BLaER1 treated with 17β-estradiol and CSF1 and Interleukin-3, amounts not matched to agents 10 nM and 100 nM (cell line): ENCODE measurements around the gene TRPM3.

ENCODE experiments used
- H3K27ac ChIP-seq, 11 experiments: shearing (Covaris generic); formaldehyde crosslinking; 2 replicates each; pipeline ENCODE4 v1.8.1; 2022
- H3K27me3 ChIP-seq, 11 experiments: shearing (Covaris generic); formaldehyde crosslinking; 2 replicates each; pipeline ENCODE4 v1.8.1; 2022
- H3K36me3 ChIP-seq, 11 experiments: shearing (Covaris generic); formaldehyde crosslinking; 2 replicates each; pipeline ENCODE4 v1.8.1; 2022
- H3K4me1 ChIP-seq, 10 experiments: shearing (Covaris generic); formaldehyde crosslinking; 2 replicates each; pipeline ENCODE4 v1.8.1; 2022
- H3K4me2 ChIP-seq, 11 experiments: shearing (Covaris generic); formaldehyde crosslinking; 2 replicates each; pipeline ENCODE4 v1.8.1; 2022
- H3K4me3 ChIP-seq, 10 experiments: shearing (Covaris generic); formaldehyde crosslinking; 2 replicates each; pipeline ENCODE4 v1.8.1; 2022
- H3K9ac ChIP-seq, 11 experiments: shearing (Covaris generic); formaldehyde crosslinking; 2 replicates each; pipeline ENCODE4 v1.8.1; 2022
- H3K9me3 ChIP-seq, 11 experiments: shearing (Covaris generic); formaldehyde crosslinking; replicated peaks in 1 of 11; 2 replicates each; pipeline ENCODE4 v1.8.1; 2022
- H4K20me1 ChIP-seq, 11 experiments: shearing (Covaris generic); formaldehyde crosslinking; 2 replicates each; pipeline ENCODE4 v1.8.1; 2022
- Cebpa-rat ChIP-seq, 11 experiments: shearing (Covaris generic); IDR thresholded peaks; 2 replicates each; pipeline ENCODE4 v1.8.1; 2022

TRPM3 gene

DNA sequence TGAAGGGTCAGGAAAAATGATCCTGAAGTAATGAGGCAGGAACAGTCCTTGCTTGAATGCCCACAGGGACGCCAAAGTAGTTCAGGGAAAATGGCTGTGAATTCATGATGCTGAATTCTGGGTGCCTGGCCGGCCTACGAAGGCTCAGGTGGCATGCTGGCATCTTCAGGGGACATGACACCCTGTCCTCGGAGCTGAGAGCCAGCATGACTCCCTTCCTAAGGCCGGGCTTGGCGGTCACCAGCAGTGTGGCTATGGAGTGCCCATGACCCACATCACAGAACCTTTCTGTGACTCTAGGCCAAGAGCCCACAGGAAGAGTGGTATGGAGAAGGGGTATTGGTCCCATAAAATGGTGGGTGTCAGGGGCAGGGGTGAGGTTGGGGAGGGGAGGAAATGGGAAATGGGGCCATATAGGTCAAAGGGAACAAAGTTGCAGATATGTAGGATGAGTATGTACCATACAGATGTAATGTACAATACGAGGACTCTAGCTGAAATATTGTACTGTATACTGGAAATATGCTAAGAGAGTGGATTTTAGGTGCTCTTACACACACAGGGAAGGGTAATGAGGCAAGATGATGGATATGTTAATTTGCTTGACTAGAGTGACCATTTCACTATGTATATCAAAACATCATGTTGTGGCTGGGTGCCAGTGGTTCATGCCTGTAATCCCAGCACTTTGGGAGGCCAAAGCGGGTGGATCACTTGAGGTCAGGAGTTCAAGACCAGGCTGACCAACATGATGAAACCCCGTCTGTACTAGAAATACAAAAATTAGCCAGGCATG lies 504.2 kb downstream of the TRPM3 start:
- no peak for TF ChIP-seq Cebpa-rat (IDR thresholded peaks at IDR 0.05)

DNA sequence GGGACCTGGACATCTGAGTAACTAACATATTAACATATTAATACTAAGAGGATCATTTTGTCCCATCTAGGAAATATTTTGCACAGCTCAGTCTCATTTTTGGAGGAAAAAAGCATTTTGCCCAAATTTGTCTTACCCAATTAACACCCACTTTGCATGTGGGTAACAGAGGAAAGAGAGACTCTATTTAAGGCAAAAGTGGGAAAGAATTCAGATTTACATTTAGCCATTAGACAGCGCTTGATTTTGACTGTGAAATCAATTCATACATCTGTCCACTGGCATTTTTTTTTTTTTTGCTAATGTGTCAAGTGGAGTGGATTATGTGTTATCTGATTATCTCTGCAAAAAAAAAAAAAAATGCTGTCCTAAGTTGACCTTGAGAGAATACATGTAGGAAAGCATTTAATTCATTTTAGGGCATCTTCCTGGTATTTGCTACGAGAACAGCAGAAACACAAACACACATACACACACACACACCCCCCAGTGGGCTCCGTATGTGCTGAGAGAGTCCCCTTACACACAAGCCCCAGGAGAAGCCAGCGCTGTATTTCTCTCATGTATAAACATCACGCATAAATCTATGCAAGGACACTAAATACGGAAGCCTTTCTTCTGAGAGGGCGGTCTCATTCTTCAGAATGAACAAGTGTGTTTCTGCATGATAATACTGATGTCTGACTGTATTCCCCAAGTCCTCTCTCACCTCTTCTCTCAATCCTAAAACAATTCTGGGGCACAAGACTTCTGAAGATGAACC lies 505.0 kb downstream of the TRPM3 start:
- Histone ChIP-seq H3K9ac (no peak overlapping the region), H3K27me3 (no peaks in the 10 kb centered on the region), H3K4me2 (no peak overlapping the region), H3K27ac (no peak overlapping the region), H3K4me3 (no peak overlapping the region), H3K36me3 (no peaks in the 10 kb centered on the region), H3K9me3 (peaks cover 0 to 3% (median 0%) of the 10 kb centered on the region in 11 experiments; a peak in 4 of 22 replicates), H4K20me1 (no peaks in the 10 kb centered on the region), H3K4me1 (peaks cover 6 to 10% (median 8%) of the 10 kb centered on the region in 10 experiments; a peak in 17 of 20 replicates)
- TF ChIP-seq Cebpa-rat (IDR thresholded peaks at IDR 0.05): no peak

More for the DNA sequence above, 504.2 kb downstream of the TRPM3 start:
- Histone ChIP-seq H3K36me3 (no peaks in the 10 kb centered on the region), H3K9me3 (peaks cover 0 to under 1% (median 0%) of the 10 kb centered on the region in 11 experiments; a peak in 1 of 22 replicates), H3K4me1 (peaks cover 6 to 10% (median 8%) of the 10 kb centered on the region in 10 experiments; a peak in 17 of 20 replicates), H3K27ac (no peak overlapping the region), H3K27me3 (no peaks in the 10 kb centered on the region), H4K20me1 (no peaks in the 10 kb centered on the region), H3K4me2 (no peak overlapping the region), H3K9ac (no peak overlapping the region), H3K4me3 (no peak overlapping the region)

DNA sequence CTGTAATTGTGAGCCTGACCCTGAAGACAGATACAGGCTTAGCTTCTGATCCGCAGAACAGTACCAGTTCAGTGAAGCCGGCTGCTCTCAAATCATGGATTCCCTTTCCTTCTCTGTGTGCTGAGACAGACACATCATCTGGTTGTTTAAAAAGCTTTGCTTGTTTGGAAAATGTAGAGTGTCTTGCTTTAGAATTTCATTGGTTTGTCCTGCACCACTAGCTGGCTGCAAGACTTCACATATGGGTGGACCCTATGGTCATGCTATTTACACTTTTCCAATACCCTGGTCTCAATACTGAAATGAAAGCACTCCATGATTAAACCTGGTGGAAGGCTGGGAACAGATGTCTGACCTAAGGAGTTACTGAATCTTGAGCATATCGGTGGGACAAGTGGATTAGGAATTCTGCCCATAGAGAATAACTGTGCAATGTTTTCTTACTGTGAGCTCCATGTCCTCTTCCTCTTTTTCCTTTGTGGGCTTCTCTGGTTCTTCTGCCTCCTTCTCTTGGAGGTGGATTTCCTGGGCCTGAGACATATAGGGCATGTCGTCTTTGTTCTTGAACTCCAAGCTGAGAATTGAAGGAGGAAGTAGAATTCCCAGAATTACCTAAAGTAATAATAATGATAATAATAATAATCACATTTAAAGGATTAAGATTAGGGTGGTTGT lies 505.8 kb downstream of the TRPM3 start:
- Histone ChIP-seq H3K4me3 (no peak overlapping the region), H3K4me1 (peaks cover 6 to 10% (median 8%) of the 10 kb centered on the region in 10 experiments; a peak in 17 of 20 replicates), H3K36me3 (no peaks in the 10 kb centered on the region)

DNA sequence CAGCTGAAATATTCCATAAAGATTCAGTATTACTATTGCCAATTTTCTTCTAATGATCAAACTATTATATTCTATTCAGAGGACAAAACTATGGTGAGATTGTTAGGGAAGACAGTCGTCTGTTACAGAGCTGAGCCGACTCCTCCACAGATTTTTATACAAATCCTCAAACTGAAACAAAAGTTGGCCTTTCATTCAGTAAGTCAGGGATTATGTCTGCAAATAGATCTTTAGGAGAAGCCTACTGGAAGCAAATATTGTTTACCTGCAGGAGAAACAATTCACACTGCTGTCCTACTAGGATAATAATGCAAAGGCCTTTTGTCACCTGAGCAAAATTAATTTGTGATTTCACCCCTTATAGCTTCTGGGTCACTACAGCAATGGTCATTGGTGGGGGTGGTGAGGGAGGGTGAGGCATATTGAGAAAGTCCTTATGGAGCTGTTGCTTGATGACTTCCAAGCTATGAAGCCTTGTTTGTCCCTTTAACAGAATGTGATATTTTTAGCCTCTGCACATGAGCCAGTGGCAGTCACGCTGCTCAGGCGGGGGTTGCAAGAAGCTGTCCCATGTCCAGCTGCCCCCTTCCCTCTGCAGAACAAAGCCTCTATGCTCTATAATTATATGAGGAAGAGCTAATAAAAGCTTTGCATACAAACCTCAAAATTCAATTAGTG lies 506.5 kb downstream of the TRPM3 start:
- H3K27me3 ChIP-seq: no peaks in the 10 kb centered on the region
- no peak overlapping the region for H3K4me3 ChIP-seq
- peaks cover 6 to 10% (median 8%) of the 10 kb centered on the region in 10 experiments; a peak in 17 of 20 replicates for H3K4me1 ChIP-seq
- TF ChIP-seq Cebpa-rat (IDR thresholded peaks at IDR 0.05): no peak
- no peaks in the 10 kb centered on the region for H3K36me3 ChIP-seq
- H3K9me3 ChIP-seq: peaks cover 0 to 14% (median 0%) of the 10 kb centered on the region in 11 experiments; a peak in 6 of 22 replicates
- H3K27ac ChIP-seq: no peak overlapping the region
- no peak overlapping the region for H3K9ac ChIP-seq
- H4K20me1 ChIP-seq: no peaks in the 10 kb centered on the region
- peak overlapping the region in 10 of 11 experiments; percentile 7 to 59 (median 34); a peak in 14 of 22 replicates for H3K4me2 ChIP-seq

More for the DNA sequence above, 505.8 kb downstream of the TRPM3 start:
- Histone ChIP-seq H3K9ac (no peak overlapping the region), H3K4me2 (peak overlapping the region in 10 of 11 experiments; percentile 7 to 59 (median 34); a peak in 14 of 22 replicates), H3K27ac (no peak overlapping the region), H3K27me3 (no peaks in the 10 kb centered on the region), H4K20me1 (no peaks in the 10 kb centered on the region), H3K9me3 (peaks cover 0 to 11% (median 0%) of the 10 kb centered on the region in 11 experiments; a peak in 6 of 22 replicates)
- no peak for TF ChIP-seq Cebpa-rat (IDR thresholded peaks at IDR 0.05)

DNA sequence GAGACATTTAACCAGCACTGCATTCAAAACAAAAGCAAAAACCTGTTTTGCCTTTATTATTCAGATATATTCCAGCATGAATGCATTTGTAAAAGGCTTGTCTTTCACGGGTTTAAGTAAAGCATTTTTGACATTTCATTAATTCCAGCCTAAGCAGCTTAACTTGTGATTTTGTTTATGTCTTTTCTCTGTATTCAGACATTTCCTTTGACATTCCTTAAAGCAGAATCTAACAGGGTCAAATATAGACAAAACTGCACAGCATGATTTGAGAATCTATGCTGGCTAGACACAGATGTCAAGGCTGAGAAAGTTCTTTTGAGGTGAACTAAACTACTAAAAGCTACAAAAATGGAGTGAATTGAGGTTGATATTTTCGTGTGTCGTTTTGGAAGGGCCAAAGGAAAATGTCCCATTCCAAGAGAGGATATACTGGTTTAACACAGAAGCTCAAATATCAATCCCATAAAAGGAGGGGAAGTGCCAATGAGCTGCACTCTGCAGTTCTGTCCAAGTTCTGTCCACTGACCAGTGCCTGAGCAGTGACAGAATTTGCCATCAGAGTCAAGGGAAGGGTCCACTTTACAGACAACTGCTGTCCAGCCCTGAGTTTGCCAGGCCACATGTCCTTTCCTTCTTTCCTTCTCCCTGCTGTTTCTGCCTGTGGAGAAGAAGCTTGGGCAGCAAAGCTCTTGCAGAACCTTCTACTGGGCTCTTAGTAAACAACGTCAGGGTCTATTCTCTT lies 508.2 kb downstream of the TRPM3 start:
- Histone ChIP-seq H3K27ac (no peak overlapping the region), H3K36me3 (no peaks in the 10 kb centered on the region), H3K4me2 (no peak overlapping the region), H3K27me3 (no peaks in the 10 kb centered on the region), H3K9me3 (peaks cover 4 to 30% (median 8%) of the 10 kb centered on the region in 11 experiments; a peak in 20 of 22 replicates), H3K9ac (no peak overlapping the region), H3K4me1 (peaks cover 7 to 12% (median 10%) of the 10 kb centered on the region in 10 experiments; a peak in 19 of 20 replicates), H4K20me1 (no peaks in the 10 kb centered on the region), H3K4me3 (no peak overlapping the region)
- no peak for TF ChIP-seq Cebpa-rat (IDR thresholded peaks at IDR 0.05)

DNA sequence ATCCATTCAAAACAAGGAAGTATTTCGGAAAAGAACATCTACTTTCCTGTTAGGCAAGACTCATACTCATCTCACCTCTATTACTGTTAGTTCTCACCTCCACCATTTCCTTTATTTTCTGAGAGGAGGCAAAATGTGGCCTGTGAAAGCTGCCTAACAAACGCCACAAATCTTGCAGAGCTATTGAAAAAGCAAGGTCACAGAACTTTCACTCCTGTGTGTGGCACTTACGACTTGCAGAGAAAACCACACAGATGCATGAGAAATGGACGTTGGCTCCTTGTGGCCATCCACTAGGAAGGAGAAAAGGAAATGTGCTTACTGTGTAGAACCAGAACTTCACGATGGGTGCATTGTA lies 511.2 kb downstream of the TRPM3 start:
- no peak overlapping the region for H3K4me2 ChIP-seq
- no peaks in the 10 kb centered on the region for H3K27me3 ChIP-seq
- peaks cover 6 to 20% (median 13%) of the 10 kb centered on the region in 10 experiments for H3K4me1 ChIP-seq
- no peaks in the 10 kb centered on the region for H3K36me3 ChIP-seq
- TF ChIP-seq Cebpa-rat (IDR thresholded peaks at IDR 0.05): no peak
- H4K20me1 ChIP-seq: no peaks in the 10 kb centered on the region
- no peak overlapping the region for H3K4me3 ChIP-seq
- H3K27ac ChIP-seq: no peak overlapping the region
- H3K9me3 ChIP-seq: peaks cover 15 to 44% (median 18%) of the 10 kb centered on the region in 11 experiments; a peak in 21 of 22 replicates
- H3K9ac ChIP-seq: no peak overlapping the region

DNA sequence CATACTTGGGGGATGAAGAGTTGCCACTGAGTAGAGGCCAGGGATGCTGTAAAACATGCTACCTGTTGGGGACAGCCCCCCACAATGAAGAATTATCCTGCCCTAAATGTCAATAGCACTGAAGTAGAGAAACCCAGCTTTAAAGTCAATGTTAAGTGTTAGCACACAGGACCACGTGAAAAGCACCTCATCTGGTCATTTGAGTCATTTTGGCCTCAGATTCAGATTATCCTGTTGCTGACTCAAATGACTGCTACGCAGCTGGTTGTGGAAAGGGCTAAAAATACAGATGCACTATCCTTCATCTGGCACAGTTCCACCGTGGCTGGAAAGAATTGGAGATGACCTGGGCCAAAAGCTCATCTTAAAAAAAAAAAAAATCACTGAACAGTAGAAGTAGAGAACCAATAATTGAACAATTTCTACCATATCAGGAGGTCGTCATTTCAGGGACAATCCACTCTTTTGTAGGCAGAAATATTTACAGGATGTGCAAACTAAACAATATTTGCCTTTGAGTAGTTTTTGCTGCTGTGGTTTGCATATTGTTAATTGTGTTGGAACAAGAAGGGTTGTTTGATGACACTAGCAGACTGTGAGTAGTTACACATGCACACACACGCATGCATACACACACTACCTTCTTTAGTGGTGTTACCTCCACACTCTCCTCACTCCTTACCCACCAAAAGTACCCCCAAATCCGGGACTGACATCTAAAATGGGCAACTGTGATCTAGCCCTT lies 511.7 kb downstream of the TRPM3 start:
- TF ChIP-seq Cebpa-rat (IDR thresholded peaks at IDR 0.05): no peak
- H3K27me3 ChIP-seq: no peaks in the 10 kb centered on the region
- H3K9me3 ChIP-seq: peaks cover 15 to 44% (median 18%) of the 10 kb centered on the region in 11 experiments; a peak in 21 of 22 replicates
- H4K20me1 ChIP-seq: no peaks in the 10 kb centered on the region
- no peaks in the 10 kb centered on the region for H3K36me3 ChIP-seq
- H3K27ac ChIP-seq: no peak overlapping the region
- no peak overlapping the region for H3K4me2 ChIP-seq
- H3K4me3 ChIP-seq: no peak overlapping the region
- H3K9ac ChIP-seq: no peak overlapping the region
- H3K4me1 ChIP-seq: peaks cover under 1 to 15% (median 8%) of the 10 kb centered on the region in 10 experiments; a peak in 14 of 20 replicates
